SK-N-SH treated with all-trans-retinoic acid at 6 μM for 48 hours (cell line): ENCODE results near the gene PRPH2.

Source experiments
- ATAC-seq: fragments of 200-7000 bp; cut with Tn5 transposase; 3 replicates; pipeline ENCODE4 v1.9.1; 2020; ENCODE audit warnings: mild to moderate bottlenecking, moderate library complexity
- BACH2 ChIP-seq: fragments of 250-450 bp; sonication (Bioruptor Pico); IDR thresholded peaks from 2 replicates; pipeline ENCODE4 v1.9.0; 2021; ENCODE audit warnings: mild to moderate bottlenecking, borderline replicate concordance
- CSDC2 ChIP-seq: fragments of 250-450 bp; sonication (Bioruptor Pico); IDR thresholded peaks from 2 replicates; pipeline ENCODE4 v1.5.0; 2020; ENCODE audit warnings: mild to moderate bottlenecking, moderate library complexity
- ESRRG ChIP-seq: fragments of 250-450 bp; sonication (Bioruptor Pico); IDR thresholded peaks from 2 replicates; pipeline ENCODE4 v1.6.1; 2021; ENCODE audit warnings: mild to moderate bottlenecking
- GLIS3 ChIP-seq: fragments of 250-450 bp; sonication (Bioruptor Pico); IDR thresholded peaks from 2 replicates; pipeline ENCODE4 v1.5.0; 2020; ENCODE audit warnings: mild to moderate bottlenecking, moderate library complexity
- ISL1 ChIP-seq: fragments of 250-450 bp; sonication (Bioruptor Pico); IDR thresholded peaks from 2 replicates; pipeline ENCODE4 v2.1.2; 2022; ENCODE audit warnings: mild to moderate bottlenecking, moderate library complexity
- OSR1 ChIP-seq: fragments of 250-450 bp; sonication (Bioruptor Pico); IDR thresholded peaks from 2 replicates; pipeline ENCODE4 v1.8.0; 2022; ENCODE audit warnings: moderate library complexity, mild to moderate bottlenecking, inconsistent platforms
- PPARA ChIP-seq: fragments of 250-450 bp; sonication (Bioruptor Pico); IDR thresholded peaks from 2 replicates; pipeline ENCODE4 v1.5.0; 2020; ENCODE audit warnings: mild to moderate bottlenecking, borderline replicate concordance
- RARB ChIP-seq: fragments of 250-450 bp; sonication (Bioruptor Pico); IDR thresholded peaks from 2 replicates; pipeline ENCODE4 v1.8.0; 2021; ENCODE audit warnings: mild to moderate bottlenecking, moderate library complexity
- SNAI2 ChIP-seq: fragments of 250-450 bp; sonication (Bioruptor Pico); IDR thresholded peaks from 2 replicates; pipeline ENCODE4 v1.5.0; 2020; ENCODE audit warnings: mild to moderate bottlenecking, moderate library complexity
- TCF4 ChIP-seq: fragments of 250-450 bp; sonication (Bioruptor Pico); IDR thresholded peaks from 2 replicates; pipeline ENCODE4 v1.8.0; 2021; ENCODE audit warnings: mild to moderate bottlenecking, moderate library complexity, borderline replicate concordance
- TOX ChIP-seq: fragments of 250-450 bp; sonication (Bioruptor Pico); IDR thresholded peaks from 2 replicates; pipeline ENCODE4 v1.8.0; 2021; ENCODE audit warnings: mild to moderate bottlenecking, moderate library complexity, borderline replicate concordance
- ZC3H10 ChIP-seq: fragments of 250-450 bp; sonication (Bioruptor Pico); IDR thresholded peaks from 2 replicates; pipeline ENCODE4 v1.5.1; 2021; ENCODE audit warnings: mild to moderate bottlenecking, moderate library complexity
- ZFP3 ChIP-seq: fragments of 250-450 bp; sonication (Bioruptor Pico); IDR thresholded peaks from 2 replicates; pipeline ENCODE4 v1.5.0; 2020; ENCODE audit warnings: mild to moderate bottlenecking, moderate library complexity
- ZFP30 ChIP-seq: fragments of 450-650 bp; formaldehyde crosslinking; IDR thresholded peaks from 2 replicates; pipeline ENCODE4 v1.5.0; 2022; ENCODE audit warnings: mild to moderate bottlenecking, moderate library complexity
- ZNF565 ChIP-seq: fragments of 450-650 bp; formaldehyde crosslinking; conservative IDR thresholded peaks from 2 replicates; pipeline ENCODE4 v1.5.0; 2020; ENCODE audit warnings: low read depth, mild to moderate bottlenecking, moderate library complexity
- ZNF70 ChIP-seq: fragments of 450-650 bp; formaldehyde crosslinking; IDR thresholded peaks from 2 replicates; pipeline ENCODE4 v1.5.0; 2020; ENCODE audit warnings: mild to moderate bottlenecking, moderate library complexity
- ZNF8 ChIP-seq: fragments of 450-650 bp; formaldehyde crosslinking; IDR thresholded peaks from 2 replicates; pipeline ENCODE4 v1.5.0; 2020; ENCODE audit warnings: mild to moderate bottlenecking, moderate library complexity
- TF ChIP-seq, protein P1 (sequence below): fragments of 250-450 bp; sonication (Bioruptor Pico); IDR thresholded peaks from 2 replicates; pipeline ENCODE4 v1.5.0; 2020; ENCODE audit warnings: mild to moderate bottlenecking, moderate library complexity
- TF ChIP-seq, protein P2 (sequence below): fragments of 250-450 bp; sonication (Bioruptor Pico); IDR thresholded peaks from 2 replicates; pipeline ENCODE4 v1.8.0; 2021; ENCODE audit warnings: low read depth, mild to moderate bottlenecking, moderate library complexity, borderline replicate concordance
- TF ChIP-seq, protein P3 (sequence below): fragments of 250-450 bp; sonication (Bioruptor Pico); IDR thresholded peaks from 2 replicates; pipeline ENCODE4 v1.8.0; 2020; ENCODE audit warnings: mild to moderate bottlenecking, moderate library complexity, borderline replicate concordance
- TF ChIP-seq, protein P4 (sequence below): fragments of 250-450 bp; sonication (Bioruptor Pico); IDR thresholded peaks from 2 replicates; pipeline ENCODE4 v1.5.1; 2021; ENCODE audit warnings: mild to moderate bottlenecking, moderate library complexity

The PRPH2 gene

DNA sequence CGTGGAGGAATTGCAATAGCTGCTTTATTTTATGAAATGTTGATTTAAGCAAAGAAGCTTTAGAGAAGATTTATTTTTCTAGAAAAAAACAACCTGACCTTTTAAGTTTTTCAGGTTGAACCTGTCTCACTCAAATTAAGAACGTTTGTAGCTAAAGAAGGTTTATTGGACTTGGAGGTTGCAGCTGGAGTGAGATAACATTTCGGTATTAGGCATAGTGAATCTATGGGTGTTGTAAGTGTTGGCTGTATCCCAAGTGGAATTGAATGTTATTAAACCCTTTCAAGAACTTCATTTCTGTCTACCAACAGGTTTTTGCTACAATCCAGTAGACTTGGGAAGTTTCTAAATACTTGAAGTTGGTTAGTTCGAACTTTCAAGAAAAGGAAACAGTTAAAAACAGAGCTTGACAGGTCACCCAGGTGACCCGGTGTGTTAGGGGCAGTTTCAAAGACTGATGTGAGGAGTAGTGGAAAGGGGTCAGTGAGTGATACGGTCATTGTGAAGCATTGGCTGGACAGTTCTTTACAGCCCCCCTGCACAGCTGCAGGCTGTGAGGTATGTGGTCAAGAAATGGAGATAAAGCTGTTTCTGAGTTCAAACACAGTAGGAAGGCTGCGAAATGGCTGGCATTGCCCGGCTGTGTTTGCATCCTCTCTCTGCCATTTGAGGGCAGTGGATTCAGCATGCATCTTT, 26.0 kb upstream of the PRPH2 start:
- no peak for ATAC-seq
- TF ChIP-seq ZNF8 (no peak), TOX (no peak), SNAI2 (CRISPR knock-in tag) (no peak), CSDC2 (CRISPR knock-in tag) (no peak), OSR1 (no peak), ZNF70 (CRISPR knock-in tag) (no peak), BACH2 (CRISPR knock-in tag) (no peak), ZFP3 (no peak), GLIS3 (CRISPR knock-in tag) (no peak), ZC3H10 (no peak), ZNF565 (CRISPR knock-in tag) (no peak), ISL1 (CRISPR knock-in tag) (no peak), TCF4 (CRISPR knock-in tag) (no peak), ESRRG (CRISPR knock-in tag) (no peak), RARB (CRISPR knock-in tag) (no peak), ZFP30 (CRISPR knock-in tag) (no peak)
- TF ChIP-seq, protein P1, sequence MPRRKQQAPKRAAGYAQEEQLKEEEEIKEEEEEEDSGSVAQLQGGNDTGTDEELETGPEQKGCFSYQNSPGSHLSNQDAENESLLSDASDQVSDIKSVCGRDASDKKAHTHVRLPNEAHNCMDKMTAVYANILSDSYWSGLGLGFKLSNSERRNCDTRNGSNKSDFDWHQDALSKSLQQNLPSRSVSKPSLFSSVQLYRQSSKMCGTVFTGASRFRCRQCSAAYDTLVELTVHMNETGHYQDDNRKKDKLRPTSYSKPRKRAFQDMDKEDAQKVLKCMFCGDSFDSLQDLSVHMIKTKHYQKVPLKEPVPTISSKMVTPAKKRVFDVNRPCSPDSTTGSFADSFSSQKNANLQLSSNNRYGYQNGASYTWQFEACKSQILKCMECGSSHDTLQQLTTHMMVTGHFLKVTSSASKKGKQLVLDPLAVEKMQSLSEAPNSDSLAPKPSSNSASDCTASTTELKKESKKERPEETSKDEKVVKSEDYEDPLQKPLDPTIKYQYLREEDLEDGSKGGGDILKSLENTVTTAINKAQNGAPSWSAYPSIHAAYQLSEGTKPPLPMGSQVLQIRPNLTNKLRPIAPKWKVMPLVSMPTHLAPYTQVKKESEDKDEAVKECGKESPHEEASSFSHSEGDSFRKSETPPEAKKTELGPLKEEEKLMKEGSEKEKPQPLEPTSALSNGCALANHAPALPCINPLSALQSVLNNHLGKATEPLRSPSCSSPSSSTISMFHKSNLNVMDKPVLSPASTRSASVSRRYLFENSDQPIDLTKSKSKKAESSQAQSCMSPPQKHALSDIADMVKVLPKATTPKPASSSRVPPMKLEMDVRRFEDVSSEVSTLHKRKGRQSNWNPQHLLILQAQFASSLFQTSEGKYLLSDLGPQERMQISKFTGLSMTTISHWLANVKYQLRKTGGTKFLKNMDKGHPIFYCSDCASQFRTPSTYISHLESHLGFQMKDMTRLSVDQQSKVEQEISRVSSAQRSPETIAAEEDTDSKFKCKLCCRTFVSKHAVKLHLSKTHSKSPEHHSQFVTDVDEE (CRISPR knock-in tag): no peak
- TF ChIP-seq, protein P2, sequence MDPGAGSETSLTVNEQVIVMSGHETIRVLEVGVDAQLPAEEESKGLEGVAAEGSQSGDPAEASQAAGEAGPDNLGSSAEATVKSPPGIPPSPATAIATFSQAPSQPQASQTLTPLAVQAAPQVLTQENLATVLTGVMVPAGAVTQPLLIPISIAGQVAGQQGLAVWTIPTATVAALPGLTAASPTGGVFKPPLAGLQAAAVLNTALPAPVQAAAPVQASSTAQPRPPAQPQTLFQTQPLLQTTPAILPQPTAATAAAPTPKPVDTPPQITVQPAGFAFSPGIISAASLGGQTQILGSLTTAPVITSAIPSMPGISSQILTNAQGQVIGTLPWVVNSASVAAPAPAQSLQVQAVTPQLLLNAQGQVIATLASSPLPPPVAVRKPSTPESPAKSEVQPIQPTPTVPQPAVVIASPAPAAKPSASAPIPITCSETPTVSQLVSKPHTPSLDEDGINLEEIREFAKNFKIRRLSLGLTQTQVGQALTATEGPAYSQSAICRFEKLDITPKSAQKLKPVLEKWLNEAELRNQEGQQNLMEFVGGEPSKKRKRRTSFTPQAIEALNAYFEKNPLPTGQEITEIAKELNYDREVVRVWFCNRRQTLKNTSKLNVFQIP: no peak
- TF ChIP-seq, protein P3, sequence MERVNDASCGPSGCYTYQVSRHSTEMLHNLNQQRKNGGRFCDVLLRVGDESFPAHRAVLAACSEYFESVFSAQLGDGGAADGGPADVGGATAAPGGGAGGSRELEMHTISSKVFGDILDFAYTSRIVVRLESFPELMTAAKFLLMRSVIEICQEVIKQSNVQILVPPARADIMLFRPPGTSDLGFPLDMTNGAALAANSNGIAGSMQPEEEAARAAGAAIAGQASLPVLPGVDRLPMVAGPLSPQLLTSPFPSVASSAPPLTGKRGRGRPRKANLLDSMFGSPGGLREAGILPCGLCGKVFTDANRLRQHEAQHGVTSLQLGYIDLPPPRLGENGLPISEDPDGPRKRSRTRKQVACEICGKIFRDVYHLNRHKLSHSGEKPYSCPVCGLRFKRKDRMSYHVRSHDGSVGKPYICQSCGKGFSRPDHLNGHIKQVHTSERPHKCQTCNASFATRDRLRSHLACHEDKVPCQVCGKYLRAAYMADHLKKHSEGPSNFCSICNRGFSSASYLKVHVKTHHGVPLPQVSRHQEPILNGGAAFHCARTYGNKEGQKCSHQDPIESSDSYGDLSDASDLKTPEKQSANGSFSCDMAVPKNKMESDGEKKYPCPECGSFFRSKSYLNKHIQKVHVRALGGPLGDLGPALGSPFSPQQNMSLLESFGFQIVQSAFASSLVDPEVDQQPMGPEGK (CRISPR knock-in tag): no peak
- TF ChIP-seq, protein P4, sequence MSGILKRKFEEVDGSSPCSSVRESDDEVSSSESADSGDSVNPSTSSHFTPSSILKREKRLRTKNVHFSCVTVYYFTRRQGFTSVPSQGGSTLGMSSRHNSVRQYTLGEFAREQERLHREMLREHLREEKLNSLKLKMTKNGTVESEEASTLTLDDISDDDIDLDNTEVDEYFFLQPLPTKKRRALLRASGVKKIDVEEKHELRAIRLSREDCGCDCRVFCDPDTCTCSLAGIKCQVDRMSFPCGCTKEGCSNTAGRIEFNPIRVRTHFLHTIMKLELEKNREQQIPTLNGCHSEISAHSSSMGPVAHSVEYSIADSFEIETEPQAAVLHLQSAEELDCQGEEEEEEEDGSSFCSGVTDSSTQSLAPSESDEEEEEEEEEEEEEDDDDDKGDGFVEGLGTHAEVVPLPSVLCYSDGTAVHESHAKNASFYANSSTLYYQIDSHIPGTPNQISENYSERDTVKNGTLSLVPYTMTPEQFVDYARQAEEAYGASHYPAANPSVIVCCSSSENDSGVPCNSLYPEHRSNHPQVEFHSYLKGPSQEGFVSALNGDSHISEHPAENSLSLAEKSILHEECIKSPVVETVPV (CRISPR knock-in tag): no peak

DNA sequence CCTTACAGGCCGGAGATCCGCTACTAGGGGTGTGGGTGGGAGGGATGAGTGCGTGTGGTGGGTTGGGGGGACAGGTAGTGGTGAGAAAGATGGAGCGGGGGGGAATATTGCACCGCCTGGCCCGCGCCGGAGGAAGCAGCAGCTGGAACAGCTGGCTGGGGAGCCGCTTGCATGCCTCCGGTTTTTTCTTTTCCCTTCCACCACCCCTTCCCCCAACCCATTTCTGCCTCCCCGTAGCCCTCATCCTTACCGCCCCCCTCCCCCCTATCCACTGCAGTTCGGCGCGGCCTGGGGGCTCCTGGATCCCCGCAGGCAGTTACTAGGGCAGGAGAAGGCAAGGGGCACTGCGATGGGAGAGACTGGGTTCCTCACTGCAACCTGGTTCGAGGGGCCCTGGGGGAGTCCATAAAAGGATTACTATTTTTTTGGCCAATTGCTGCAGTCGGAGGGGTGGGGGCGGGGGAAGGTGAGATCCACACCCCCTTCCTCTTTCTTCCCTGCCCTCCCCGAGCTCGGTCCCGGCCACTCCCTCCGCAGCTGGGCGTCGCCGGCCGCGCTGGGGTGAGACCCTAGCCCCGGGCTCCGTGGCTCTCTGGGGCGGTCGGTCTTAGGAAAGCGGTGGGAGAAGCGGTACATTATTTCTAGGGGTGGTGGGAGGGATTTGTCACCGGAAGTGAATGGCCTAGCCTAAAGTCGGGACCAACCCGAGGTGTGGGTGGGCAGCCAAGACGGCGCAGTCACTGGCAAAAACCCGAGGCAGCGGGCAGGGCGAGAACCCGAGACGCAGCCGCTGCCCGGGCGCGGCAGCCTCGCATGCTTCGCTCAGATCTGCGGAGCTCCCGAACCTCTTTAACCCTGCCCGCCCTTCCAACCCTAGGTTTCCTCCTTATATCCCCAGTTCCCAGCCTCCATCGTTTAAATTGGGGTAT, 24.3 kb upstream of the PRPH2 start:
- ATAC-seq: peak; percentile 75
- no peak for TF ChIP-seq TOX
- TF ChIP-seq, protein P4 (CRISPR knock-in tag): 0 out of 2 replicates have a peak, but pooled peaks have one; percentile 18
- TF ChIP-seq ISL1 (CRISPR knock-in tag): no peak
- no peak for TF ChIP-seq OSR1
- TF ChIP-seq GLIS3 (CRISPR knock-in tag): 0 out of 2 replicates have a peak, but pooled peaks have one; percentile 47
- no peak for TF ChIP-seq PPARA (CRISPR knock-in tag)
